HL-60 (cell line): ENCODE results near the gene PLA2G6.

ENCODE experiments used
- TF ChIP-seq, protein P1 (sequence below): IDR thresholded peaks from one replicate; pipeline ENCODE4 v1.5.1; 2011; ENCODE audit warnings: low read length, control low read depth, inconsistent platforms; ENCODE audit not compliant: insufficient read depth
- TF ChIP-seq, protein P2 (sequence below): IDR thresholded peaks from 2 replicates; pipeline ENCODE4 v1.6.1; 2012; ENCODE audit warnings: low read depth; ENCODE audit not compliant: insufficient replicate concordance

- TF ChIP-seq, protein P1, sequence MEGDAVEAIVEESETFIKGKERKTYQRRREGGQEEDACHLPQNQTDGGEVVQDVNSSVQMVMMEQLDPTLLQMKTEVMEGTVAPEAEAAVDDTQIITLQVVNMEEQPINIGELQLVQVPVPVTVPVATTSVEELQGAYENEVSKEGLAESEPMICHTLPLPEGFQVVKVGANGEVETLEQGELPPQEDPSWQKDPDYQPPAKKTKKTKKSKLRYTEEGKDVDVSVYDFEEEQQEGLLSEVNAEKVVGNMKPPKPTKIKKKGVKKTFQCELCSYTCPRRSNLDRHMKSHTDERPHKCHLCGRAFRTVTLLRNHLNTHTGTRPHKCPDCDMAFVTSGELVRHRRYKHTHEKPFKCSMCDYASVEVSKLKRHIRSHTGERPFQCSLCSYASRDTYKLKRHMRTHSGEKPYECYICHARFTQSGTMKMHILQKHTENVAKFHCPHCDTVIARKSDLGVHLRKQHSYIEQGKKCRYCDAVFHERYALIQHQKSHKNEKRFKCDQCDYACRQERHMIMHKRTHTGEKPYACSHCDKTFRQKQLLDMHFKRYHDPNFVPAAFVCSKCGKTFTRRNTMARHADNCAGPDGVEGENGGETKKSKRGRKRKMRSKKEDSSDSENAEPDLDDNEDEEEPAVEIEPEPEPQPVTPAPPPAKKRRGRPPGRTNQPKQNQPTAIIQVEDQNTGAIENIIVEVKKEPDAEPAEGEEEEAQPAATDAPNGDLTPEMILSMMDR, result no peak
- TF ChIP-seq, protein P2, sequence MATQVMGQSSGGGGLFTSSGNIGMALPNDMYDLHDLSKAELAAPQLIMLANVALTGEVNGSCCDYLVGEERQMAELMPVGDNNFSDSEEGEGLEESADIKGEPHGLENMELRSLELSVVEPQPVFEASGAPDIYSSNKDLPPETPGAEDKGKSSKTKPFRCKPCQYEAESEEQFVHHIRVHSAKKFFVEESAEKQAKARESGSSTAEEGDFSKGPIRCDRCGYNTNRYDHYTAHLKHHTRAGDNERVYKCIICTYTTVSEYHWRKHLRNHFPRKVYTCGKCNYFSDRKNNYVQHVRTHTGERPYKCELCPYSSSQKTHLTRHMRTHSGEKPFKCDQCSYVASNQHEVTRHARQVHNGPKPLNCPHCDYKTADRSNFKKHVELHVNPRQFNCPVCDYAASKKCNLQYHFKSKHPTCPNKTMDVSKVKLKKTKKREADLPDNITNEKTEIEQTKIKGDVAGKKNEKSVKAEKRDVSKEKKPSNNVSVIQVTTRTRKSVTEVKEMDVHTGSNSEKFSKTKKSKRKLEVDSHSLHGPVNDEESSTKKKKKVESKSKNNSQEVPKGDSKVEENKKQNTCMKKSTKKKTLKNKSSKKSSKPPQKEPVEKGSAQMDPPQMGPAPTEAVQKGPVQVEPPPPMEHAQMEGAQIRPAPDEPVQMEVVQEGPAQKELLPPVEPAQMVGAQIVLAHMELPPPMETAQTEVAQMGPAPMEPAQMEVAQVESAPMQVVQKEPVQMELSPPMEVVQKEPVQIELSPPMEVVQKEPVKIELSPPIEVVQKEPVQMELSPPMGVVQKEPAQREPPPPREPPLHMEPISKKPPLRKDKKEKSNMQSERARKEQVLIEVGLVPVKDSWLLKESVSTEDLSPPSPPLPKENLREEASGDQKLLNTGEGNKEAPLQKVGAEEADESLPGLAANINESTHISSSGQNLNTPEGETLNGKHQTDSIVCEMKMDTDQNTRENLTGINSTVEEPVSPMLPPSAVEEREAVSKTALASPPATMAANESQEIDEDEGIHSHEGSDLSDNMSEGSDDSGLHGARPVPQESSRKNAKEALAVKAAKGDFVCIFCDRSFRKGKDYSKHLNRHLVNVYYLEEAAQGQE, result no peak
Observed at GRCh38 chr22:38180841-38181452, 683 bp downstream of the PLA2G6 start.
